HepG2 (cell line): ENCODE data around the gene DDX10.

Experiments used
- CTCF ChIP-seq: sonication (generic); formaldehyde crosslinking; IDR thresholded peaks from 2 replicates; pipeline ENCODE4 v1.5.0; 2020; ENCODE audit warnings: mild to moderate bottlenecking, missing genetic modification reagents, moderate library complexity
- POLR2A ChIP-seq, 2 experiments: IDR thresholded peaks; 2 replicates each; pipeline ENCODE4 v1.6.1; 2011; ENCODE audit warnings: low read depth in 2 of 2, low read length in 2 of 2, mild to moderate bottlenecking in 1 of 2, moderate library complexity in 1 of 2; ENCODE audit not compliant: insufficient read depth in 1 of 2
- RNF219 ChIP-seq: sonication (generic); formaldehyde crosslinking; IDR thresholded peaks from 2 replicates; pipeline ENCODE4 v1.5.0; 2020; ENCODE audit warnings: mild to moderate bottlenecking, missing genetic modification reagents
- SRF ChIP-seq: IDR thresholded peaks from 2 replicates; pipeline ENCODE4 v1.6.1; 2011; ENCODE audit warnings: mild to moderate bottlenecking, low read depth, low read length, moderate library complexity
- TAF1 ChIP-seq: sonication (generic); formaldehyde crosslinking; IDR thresholded peaks from 2 replicates; pipeline ENCODE4 v1.4.0; 2020; ENCODE audit warnings: missing genetic modification reagents

GRCh38 chr11:108904480-108904879 is 239.6 kb downstream of the DDX10 start:
- TF ChIP-seq POLR2A (IDR thresholded peaks at IDR 0.05; ENCODE audit: insufficient read depth in 1 of 2, low read depth in 2 of 2, low read length in 2 of 2) = no peak
- no peak for TF ChIP-seq SRF
- TF ChIP-seq CTCF (CRISPR knock-in tag) = no peak
- TF ChIP-seq RNF219 (CRISPR knock-in tag) = no peak
- no peak for TF ChIP-seq TAF1 (CRISPR knock-in tag)
